Lower leg skin (tissue), 3 donors: ENCODE results near the gene POU6F2.

Source experiments
- POLR2A ChIP-seq, 2 donors: fragments of 450-650 bp; IDR thresholded peaks; one replicate each; pipeline ENCODE4 v1.6.1; 2016 to 2017; ENCODE audit warnings: antibody characterized with exemption in 2 of 2, mild to moderate bottlenecking in 1 of 2, moderate library complexity in 1 of 2
- TF ChIP-seq, protein P1 (sequence below), 3 donors: fragments of 450-650 bp; IDR thresholded peaks; one replicate each; pipeline ENCODE4 v1.5.1; 2016; ENCODE audit warnings: antibody characterized with exemption in 3 of 3, mild to moderate bottlenecking in 3 of 3, moderate library complexity in 2 of 3

GRCh38 chr7:39338716-39339115, 361.0 kb downstream of the POU6F2 start:
- TF ChIP-seq POLR2A (IDR thresholded peaks at IDR 0.05): no peak
- TF ChIP-seq, protein P1, sequence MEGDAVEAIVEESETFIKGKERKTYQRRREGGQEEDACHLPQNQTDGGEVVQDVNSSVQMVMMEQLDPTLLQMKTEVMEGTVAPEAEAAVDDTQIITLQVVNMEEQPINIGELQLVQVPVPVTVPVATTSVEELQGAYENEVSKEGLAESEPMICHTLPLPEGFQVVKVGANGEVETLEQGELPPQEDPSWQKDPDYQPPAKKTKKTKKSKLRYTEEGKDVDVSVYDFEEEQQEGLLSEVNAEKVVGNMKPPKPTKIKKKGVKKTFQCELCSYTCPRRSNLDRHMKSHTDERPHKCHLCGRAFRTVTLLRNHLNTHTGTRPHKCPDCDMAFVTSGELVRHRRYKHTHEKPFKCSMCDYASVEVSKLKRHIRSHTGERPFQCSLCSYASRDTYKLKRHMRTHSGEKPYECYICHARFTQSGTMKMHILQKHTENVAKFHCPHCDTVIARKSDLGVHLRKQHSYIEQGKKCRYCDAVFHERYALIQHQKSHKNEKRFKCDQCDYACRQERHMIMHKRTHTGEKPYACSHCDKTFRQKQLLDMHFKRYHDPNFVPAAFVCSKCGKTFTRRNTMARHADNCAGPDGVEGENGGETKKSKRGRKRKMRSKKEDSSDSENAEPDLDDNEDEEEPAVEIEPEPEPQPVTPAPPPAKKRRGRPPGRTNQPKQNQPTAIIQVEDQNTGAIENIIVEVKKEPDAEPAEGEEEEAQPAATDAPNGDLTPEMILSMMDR (IDR thresholded peaks at IDR 0.05): no peak
